ENCODE data around the gene CCDC39.

- TF ChIP-seq CTCF (IDR thresholded peaks at IDR 0.05) (no peak), POLR2A (IDR thresholded peaks at IDR 0.05) (no peak)
Observed at GRCh38 chr3:180705619-180706018, 26.3 kb upstream of the CCDC39 start.

Measured in heart left ventricle (tissue), 13 donors.